Globus pallidus (tissue), 1 donor: ENCODE data around the gene IFITM10.

Experiments
- DNase-seq: peaks from one replicate; pipeline ENCODE4 v3.0.0-alpha.2; 2015; ENCODE audit warnings: low spot score

The IFITM10 gene

DNA sequence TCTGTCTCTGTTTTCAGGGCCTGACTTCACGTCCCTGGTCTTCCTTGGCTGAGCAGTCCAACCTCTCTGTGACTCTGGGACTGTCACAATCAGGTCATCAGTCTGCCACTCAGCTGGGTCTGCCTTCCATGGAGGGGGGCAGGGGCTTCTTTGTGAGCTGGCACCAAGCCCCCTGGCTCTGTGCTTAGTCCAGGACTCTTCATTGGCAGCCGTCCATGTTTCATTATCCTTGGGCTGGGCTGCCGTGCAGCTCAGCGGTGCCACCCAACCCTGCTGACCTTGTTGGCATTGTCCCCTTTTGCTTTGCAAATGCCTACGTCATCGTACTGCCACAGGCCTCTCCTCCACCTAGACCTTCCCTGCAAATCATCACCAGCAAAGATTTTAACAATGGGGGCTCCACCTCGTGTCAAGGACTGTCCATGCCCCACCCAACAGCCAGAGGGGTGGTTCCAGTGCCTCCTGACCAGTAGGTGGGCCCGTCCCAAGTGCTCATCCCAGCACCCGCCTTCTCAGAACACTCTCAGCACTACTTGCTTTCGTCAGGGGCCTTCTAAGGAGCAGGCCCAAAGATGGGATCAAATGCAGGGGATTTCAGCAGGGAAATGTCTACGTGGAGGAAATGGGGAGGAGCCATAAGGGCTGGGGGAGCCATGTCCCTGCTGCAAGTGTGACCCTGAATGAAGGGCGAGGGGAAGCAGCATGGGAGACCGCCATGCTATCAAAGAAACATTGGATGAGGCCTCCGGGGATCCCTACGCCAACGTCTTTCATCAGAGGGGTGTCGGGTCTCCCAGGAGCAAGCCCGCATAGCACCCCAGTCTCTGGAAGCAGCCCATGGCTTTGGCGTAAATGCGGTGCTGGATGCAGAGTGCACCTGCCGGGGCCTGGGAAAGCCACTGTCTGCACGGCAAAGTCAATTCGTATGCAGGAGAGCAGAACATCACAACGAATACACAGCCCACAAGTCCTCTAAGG lies 35.2 kb downstream of the IFITM10 start:
- no peak for DNase-seq

DNA sequence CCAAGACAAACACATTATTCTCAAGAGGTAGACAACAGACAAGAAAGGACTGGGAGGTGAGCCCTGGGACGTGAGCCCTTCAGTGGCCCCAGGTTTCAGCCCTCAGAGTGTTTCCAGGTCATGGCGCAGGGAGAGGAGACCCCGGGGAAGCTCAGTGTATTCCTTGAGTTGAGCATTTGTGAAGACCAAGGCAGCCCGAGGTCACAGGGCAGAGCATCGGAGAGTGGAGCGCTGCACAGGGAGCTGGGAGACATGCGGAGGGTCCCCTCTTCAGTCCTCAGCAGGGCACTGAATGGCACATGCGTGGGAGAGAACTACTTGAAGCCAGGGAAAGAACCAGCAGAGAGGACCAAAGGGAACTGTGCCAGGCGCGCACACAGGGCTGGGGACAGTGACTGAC lies 41.7 kb downstream of the IFITM10 start:
- no peak for DNase-seq

- no peak for DNase-seq
These were observed 42.6 kb downstream of the IFITM10 start for GRCh38 chr11:1707751-1708150.

DNA sequence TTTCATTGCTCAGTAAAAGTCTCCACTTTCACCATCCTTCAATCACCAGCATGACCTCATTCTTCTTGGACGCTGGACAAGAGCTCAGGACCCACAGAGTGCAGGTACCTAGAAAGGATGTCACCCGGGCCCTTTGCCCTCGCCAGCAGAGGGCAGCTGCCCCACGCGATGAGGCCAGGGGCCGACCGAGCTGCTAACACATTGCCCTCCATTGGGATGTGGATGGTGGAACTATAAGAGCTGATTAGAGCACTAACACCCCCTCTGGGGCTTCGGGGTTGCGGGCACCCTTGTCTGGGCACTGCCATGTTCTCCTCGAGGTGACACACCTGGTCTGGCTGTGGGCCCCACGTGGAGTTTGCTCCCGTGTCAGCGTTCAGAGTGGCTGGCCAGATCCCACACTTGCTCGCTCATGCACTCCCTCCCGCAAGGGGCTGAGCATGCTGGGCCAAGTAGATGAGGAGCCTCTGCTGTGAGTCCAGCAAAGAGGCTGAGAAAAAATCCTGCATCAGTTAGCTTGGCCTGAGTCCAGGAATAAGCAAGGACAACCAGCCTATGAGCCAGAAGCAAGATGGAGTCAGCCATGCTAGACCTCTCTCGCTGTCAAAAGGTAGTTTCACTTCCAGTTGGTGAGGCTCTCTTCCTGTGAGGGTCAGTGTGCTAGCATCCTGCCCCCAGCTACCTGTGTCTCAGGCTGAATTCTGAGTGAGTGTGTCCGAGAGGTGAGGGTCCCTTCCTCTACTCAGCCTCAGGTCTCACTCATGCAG lies 43.6 kb downstream of the IFITM10 start:
- DNase-seq, result no peak

GRCh38 chr11:1705126-1706052 lies 45.0 kb downstream of the IFITM10 start:
- no peak for DNase-seq

GRCh38 chr11:1703146-1703545 lies 47.2 kb downstream of the IFITM10 start:
- no peak for DNase-seq

- no peak for DNase-seq
These were observed 47.9 kb downstream of the IFITM10 start for GRCh38 chr11:1702506-1702905.

GRCh38 chr11:1701091-1701807 lies 49.1 kb downstream of the IFITM10 start:
- no peak for DNase-seq

DNA sequence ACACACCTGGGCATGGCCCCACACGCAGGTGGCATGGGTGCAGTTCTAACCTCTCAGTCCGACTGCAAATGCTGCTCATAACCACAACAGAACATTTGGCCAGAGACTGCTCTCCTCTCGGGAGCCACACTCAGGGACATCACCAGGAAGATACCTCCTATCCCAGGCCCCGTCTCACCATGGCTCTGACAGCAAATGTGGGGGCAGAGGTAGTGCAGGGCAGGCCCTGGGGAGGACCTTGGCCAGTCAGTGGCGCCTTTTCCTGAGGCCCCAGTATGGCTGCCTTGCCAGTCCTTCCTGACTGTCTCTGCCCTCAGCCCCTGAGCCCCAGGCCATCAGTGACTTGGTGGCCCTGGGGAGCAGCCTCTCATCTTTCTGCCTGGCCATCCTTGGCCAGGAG lies 50.6 kb downstream of the IFITM10 start:
- DNase-seq, result no peak

GRCh38 chr11:1696608-1697570 lies 53.5 kb downstream of the IFITM10 start, which contains the start of gene KRTAP5-6:
TSS of gene KRTAP5-6 (plus strand) at chr11:1697195. CDS start at chr11:1697246, 51 bp downstream.
- DNase-seq, result no peak

- no peak for DNase-seq
These were observed 54.8 kb downstream of the IFITM10 start for GRCh38 chr11:1695548-1696108.

GRCh38 chr11:1694846-1695547 lies 55.4 kb downstream of the IFITM10 start:
- no peak for DNase-seq

DNA sequence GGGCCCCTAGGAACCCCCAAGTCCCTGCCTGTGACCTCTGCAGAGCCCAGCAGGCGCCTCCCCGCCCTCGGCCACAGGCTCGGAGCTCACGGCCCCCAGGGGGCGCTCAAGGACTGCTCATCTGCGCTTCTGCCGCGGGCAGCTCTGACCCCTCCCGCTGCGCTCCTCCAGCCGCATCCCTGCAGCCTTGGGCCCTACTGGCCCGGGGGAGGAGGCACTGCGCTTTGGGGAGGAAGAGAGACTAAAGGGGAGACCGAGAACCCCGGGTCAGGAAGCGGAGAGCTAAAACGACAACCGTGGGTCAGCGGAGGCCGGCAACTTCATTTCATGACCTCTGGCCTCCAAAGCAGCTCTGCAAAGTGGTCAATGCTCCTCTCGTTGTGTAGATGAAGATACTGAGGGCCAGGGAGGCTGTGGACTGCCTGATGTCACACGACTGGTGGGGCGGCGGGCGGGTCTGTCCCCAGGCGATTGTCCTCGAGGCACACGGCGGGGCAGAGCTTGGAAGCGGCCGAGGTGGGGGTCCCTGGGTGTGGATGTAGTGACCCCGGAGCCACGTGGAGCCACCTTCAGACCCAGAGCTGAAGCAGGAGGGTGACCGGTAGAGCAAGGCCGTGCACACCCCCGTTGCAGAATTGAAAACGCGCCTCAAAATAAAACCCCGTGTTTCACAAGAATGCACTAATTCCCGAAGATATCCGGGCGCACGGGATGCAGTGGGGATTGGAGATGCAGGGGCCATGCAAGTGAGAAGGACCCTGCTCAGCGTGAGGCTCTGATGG lies 56.1 kb downstream of the IFITM10 start:
- peak; percentile 84 for DNase-seq

DNA sequence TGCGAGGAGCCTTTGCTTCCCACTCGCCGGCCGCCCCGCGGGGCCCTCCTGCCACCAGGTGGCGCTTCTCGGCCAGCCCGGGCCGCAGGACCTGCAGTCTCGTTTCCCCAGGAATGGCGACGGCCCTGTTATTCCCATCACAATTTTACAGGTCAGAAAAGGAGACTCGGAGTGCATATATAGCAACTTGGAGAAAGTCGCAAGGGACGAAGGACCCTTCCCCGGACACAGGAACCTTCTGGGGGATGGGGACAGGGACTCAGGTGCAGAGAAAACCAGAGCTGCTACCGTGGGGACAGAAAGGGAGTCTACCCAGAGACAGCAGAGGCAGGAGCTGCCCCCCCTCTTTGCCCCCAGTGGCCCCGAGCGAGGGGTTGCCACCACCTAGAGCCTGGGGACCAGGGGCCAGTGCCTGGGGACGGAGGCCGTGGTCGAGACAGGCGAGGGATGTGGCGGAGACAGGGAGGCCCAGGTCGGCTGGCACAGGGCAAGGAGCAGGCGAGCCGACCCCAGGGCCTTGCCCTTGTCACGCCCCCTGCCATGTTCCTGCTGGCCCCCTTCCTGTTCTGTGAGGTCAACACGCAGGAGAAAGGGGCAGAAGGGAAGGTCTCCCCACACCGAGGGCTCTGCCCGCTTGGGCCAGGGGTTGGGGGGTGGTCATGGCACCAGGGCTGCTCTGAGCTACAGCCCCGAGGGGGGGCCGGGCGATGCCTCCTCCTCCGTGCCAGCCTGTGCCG lies 56.9 kb downstream of the IFITM10 start:
- peak; percentile 69 for DNase-seq

- DNase-seq, result no peak
These were observed 57.6 kb downstream of the IFITM10 start for GRCh38 chr11:1692708-1693326.

GRCh38 chr11:1691878-1692707 lies 58.3 kb downstream of the IFITM10 start:
- DNase-seq, result no peak
